A549 (cell line): ENCODE measurements around the gene CEP72.

Experiments
- CEBPB ChIP-seq, 2 experiments: fragments of >200 bp in 1 of 2; sonication (Bioruptor Twin) in 1 of 2; formaldehyde crosslinking in 1 of 2; IDR thresholded peaks; 2 replicates each; pipeline ENCODE4 v1.6.1; 2012 to 2016
- GATA3 ChIP-seq: IDR thresholded peaks from 2 replicates; pipeline ENCODE4 v1.6.1; 2012; ENCODE audit warnings: borderline replicate concordance
- PHF8 ChIP-seq: fragments of 200-600 bp; sonication (generic); IDR thresholded peaks from 2 replicates; pipeline ENCODE4 v1.6.1; 2016; ENCODE audit warnings: low read depth, mild to moderate bottlenecking, antibody characterized with exemption, moderate library complexity, borderline replicate concordance
- POLR2A ChIP-seq: IDR thresholded peaks from 2 replicates; pipeline ENCODE4 v1.6.1; 2012; ENCODE audit warnings: mild to moderate bottlenecking, low read length
- RAD21 ChIP-seq, 2 experiments: fragments of >200 bp in 1 of 2; sonication (Bioruptor Twin) in 1 of 2; formaldehyde crosslinking in 1 of 2; IDR thresholded peaks in 1 of 2; conservative IDR thresholded peaks in 1 of 2; 2 replicates in 1 of 2; 3 replicates in 1 of 2; pipeline ENCODE4 v1.6.1; 2012 to 2018; ENCODE audit warnings: inconsistent platforms in 1 of 2
- REST ChIP-seq: fragments of 200-600 bp; sonication (generic); IDR thresholded peaks from 2 replicates; pipeline ENCODE4 v1.6.1; 2016; ENCODE audit warnings: antibody characterized with exemption, mild to moderate bottlenecking, moderate library complexity
- USF2 ChIP-seq: fragments of 450-650 bp; IDR thresholded peaks from 2 replicates; pipeline ENCODE4 v1.6.1; 2014; ENCODE audit warnings: antibody characterized with exemption
- TF ChIP-seq, protein P1 (sequence below): fragments of >200 bp; sonication (Bioruptor Twin); formaldehyde crosslinking; IDR thresholded peaks from 3 replicates; pipeline ENCODE4 v1.5.1; 2016

DNA sequence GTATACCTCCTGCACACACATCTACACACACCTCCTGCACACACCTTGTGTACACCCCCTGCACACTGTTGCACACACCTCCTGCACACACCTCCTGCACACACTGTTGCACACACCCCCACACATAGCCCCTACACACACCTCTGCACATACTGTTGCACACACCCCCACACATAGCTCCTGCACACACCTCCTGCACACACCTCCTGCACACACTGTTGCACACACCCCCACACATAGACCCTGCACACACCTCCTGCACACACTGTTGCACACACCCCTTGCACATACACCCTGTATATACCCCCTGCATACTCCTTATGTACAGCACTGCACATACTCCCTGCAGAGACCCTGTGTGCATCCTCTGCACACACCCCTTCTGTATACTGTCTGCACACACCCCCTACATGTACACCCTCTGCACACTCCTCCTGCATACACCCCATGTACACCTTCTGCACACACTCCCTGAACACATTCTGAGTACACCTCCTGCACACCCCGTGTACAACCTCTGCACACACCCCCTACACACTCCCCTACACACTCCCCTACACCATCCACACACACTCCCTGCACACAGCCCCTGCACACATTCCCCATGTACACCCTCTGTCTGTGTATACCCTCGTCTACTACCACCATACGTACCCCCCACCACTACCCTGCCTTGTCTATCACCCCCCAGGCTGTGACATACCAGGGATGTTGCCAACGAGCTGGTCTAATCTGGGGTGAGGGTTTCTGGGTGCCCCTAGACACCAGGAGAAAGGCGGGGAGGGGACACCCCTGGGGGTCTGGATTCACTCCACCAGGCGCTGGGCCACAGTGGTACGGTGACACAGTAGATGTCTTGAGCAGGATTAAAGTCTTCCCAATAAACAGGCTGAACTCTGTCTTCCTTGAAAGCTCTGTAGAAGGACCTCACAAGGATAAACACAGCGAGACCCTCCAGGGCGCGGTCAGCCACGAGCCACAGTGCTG is 1.1 kb upstream of the CEP72 start:
- TF ChIP-seq POLR2A (no peak), CEBPB (IDR thresholded peaks at IDR 0.05) (no peak), PHF8 (no peak), RAD21 (conservative IDR thresholded peaks at IDR 0.05 in 1 of 2, IDR thresholded peaks at IDR 0.05 in 1 of 2) (no peak), GATA3 (no peak), REST (no peak), USF2 (no peak)
- TF ChIP-seq, protein P1, sequence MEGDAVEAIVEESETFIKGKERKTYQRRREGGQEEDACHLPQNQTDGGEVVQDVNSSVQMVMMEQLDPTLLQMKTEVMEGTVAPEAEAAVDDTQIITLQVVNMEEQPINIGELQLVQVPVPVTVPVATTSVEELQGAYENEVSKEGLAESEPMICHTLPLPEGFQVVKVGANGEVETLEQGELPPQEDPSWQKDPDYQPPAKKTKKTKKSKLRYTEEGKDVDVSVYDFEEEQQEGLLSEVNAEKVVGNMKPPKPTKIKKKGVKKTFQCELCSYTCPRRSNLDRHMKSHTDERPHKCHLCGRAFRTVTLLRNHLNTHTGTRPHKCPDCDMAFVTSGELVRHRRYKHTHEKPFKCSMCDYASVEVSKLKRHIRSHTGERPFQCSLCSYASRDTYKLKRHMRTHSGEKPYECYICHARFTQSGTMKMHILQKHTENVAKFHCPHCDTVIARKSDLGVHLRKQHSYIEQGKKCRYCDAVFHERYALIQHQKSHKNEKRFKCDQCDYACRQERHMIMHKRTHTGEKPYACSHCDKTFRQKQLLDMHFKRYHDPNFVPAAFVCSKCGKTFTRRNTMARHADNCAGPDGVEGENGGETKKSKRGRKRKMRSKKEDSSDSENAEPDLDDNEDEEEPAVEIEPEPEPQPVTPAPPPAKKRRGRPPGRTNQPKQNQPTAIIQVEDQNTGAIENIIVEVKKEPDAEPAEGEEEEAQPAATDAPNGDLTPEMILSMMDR, result no peak
